Mesenchymal stem cell (in vitro differentiated cells and primary cell): ENCODE results near the gene AKAP13.

Experiments
- DNase-seq: peaks from one replicate; pipeline ENCODE4 v3.0.0-alpha.2; 2013
- H2AFZ ChIP-seq: one replicate; pipeline ENCODE4 v1.6.1; 2013; ENCODE audit warnings: low read depth, mild to moderate bottlenecking, control low read depth, inconsistent platforms, low read length, moderate library complexity
- H2AK5ac ChIP-seq: 2 replicates; pipeline ENCODE4 v1.6.1; 2013; ENCODE audit warnings: low read length, moderate library complexity, mild to moderate bottlenecking, inconsistent platforms; ENCODE audit not compliant: severe bottlenecking
- H2BK120ac ChIP-seq: one replicate; pipeline ENCODE4 v1.6.1; 2013; ENCODE audit warnings: low read depth, mild to moderate bottlenecking, inconsistent platforms, low read length, moderate library complexity
- H2BK12ac ChIP-seq, 2 experiments: one replicate each; pipeline ENCODE4 v1.6.1; 2013; ENCODE audit warnings: inconsistent platforms in 2 of 2, low read length in 2 of 2, mild to moderate bottlenecking in 2 of 2, moderate library complexity in 2 of 2, control low read depth in 1 of 2
- H2BK15ac ChIP-seq: one replicate; pipeline ENCODE4 v1.6.1; 2013; ENCODE audit warnings: mild to moderate bottlenecking, low read depth, inconsistent platforms; ENCODE audit not compliant: poor library complexity, severe bottlenecking
- H2BK5ac ChIP-seq: 2 replicates; pipeline ENCODE4 v1.6.1; 2013; ENCODE audit warnings: low read depth, mild to moderate bottlenecking, low read length, control low read depth, inconsistent platforms; ENCODE audit not compliant: poor library complexity, severe bottlenecking
- H3K14ac ChIP-seq, 2 experiments: one replicate each; pipeline ENCODE4 v1.6.1; 2013; ENCODE audit warnings: inconsistent platforms in 2 of 2, low read length in 2 of 2, control low read depth in 1 of 2, mild to moderate bottlenecking in 1 of 2, moderate library complexity in 1 of 2
- H3K18ac ChIP-seq, 2 experiments: one replicate each; pipeline ENCODE4 v1.6.1; 2013; ENCODE audit warnings: inconsistent platforms in 2 of 2, low read length in 2 of 2, control low read depth in 1 of 2, low read depth in 1 of 2, mild to moderate bottlenecking in 1 of 2
- H3K23ac ChIP-seq, 2 experiments: one replicate each; pipeline ENCODE4 v1.6.1; 2013; ENCODE audit warnings: inconsistent platforms in 2 of 2, low read length in 2 of 2, mild to moderate bottlenecking in 2 of 2, moderate library complexity in 2 of 2, control low read depth in 1 of 2
- H3K27ac ChIP-seq: 2 replicates; pipeline ENCODE4 v1.5.1; 2013; ENCODE audit warnings: mild to moderate bottlenecking, moderate library complexity, low read length, control low read depth, inconsistent platforms; ENCODE audit not compliant: poor library complexity, severe bottlenecking
- H3K27me3 ChIP-seq, 2 experiments: 2 replicates each; pipeline versions ENCODE4 v1.6.1 to v1.7.0; 2013; ENCODE audit warnings: low read length in 2 of 2, mild to moderate bottlenecking in 2 of 2, moderate library complexity in 2 of 2, control low read depth in 1 of 2, inconsistent platforms in 1 of 2; ENCODE audit not compliant: control insufficient read depth in 1 of 2, insufficient read depth in 1 of 2
- H3K36me3 ChIP-seq, 2 experiments: 2 replicates each; pipeline versions ENCODE4 v1.6.1 to v1.7.0; 2013; ENCODE audit warnings: low read length in 2 of 2, control low read depth in 1 of 2, inconsistent platforms in 1 of 2, low read depth in 1 of 2, mild to moderate bottlenecking in 1 of 2; ENCODE audit not compliant: insufficient read depth in 2 of 2, control insufficient read depth in 1 of 2
- H3K4ac ChIP-seq, 2 experiments: one replicate each; pipeline ENCODE4 v1.6.1; 2013; ENCODE audit warnings: inconsistent platforms in 2 of 2, low read length in 2 of 2, mild to moderate bottlenecking in 2 of 2, moderate library complexity in 2 of 2, control low read depth in 1 of 2, low read depth in 1 of 2
- H3K4me1 ChIP-seq: 2 replicates; pipeline ENCODE4 v1.6.1; 2013; ENCODE audit warnings: low read depth, low read length, control low read depth; ENCODE audit not compliant: control insufficient read depth, insufficient read depth
- H3K4me2 ChIP-seq: 2 replicates; pipeline ENCODE4 v1.6.1; 2013; ENCODE audit warnings: low read length, mild to moderate bottlenecking, inconsistent platforms; ENCODE audit not compliant: poor library complexity, severe bottlenecking
- H3K4me3 ChIP-seq, 2 experiments: 2 replicates each; pipeline versions ENCODE4 v1.5.1 to v1.7.0; 2013; ENCODE audit warnings: low read length in 2 of 2, mild to moderate bottlenecking in 2 of 2, control low read depth in 1 of 2, low read depth in 1 of 2; ENCODE audit not compliant: insufficient read depth in 1 of 2
- H3K79me1 ChIP-seq: replicated peaks from 2 replicates; pipeline ENCODE4 v1.6.1; 2013; ENCODE audit warnings: mild to moderate bottlenecking, control low read depth, low read length, inconsistent platforms; ENCODE audit not compliant: poor library complexity, severe bottlenecking
- H3K9ac ChIP-seq: 2 replicates; pipeline ENCODE4 v1.7.0; 2013; ENCODE audit warnings: mild to moderate bottlenecking, low read length, moderate library complexity
- H3K9me3 ChIP-seq: 2 replicates; pipeline ENCODE4 v1.7.0; 2013; ENCODE audit warnings: mild to moderate bottlenecking, low read length; ENCODE audit not compliant: control insufficient read depth
- H4K8ac ChIP-seq: one replicate; pipeline ENCODE4 v1.6.1; 2013; ENCODE audit warnings: inconsistent platforms, mild to moderate bottlenecking, low read length, moderate library complexity
- H4K91ac ChIP-seq: one replicate; pipeline ENCODE4 v1.6.1; 2013; ENCODE audit warnings: mild to moderate bottlenecking, low read length, inconsistent platforms
- WGBS: methylation state at CpG from one replicate; pipeline ENCODE4 v1.1.7; 2013; ENCODE audit warnings: mixed read lengths; 5-methylcytosine and 5-hydroxymethylcytosine counted together

The AKAP13 gene

DNA sequence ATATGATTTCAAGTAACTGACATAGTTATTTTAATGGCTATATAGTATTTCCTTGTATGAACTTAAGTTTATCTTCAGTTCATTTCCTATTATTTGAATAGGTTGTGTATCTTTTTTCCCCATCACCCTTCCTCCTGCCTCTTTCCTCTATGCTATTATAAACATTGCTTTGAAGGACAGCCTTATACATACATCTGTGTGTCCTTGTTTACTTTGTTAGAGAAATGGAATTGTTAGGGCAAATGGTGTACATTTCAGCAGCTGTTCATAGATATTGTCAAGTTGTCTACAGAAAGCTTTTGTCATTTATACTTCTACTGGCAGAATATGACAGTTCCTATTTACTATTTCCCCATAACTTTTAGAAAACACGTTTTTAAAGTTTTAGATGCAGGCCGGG is 18.4 kb downstream of the AKAP13 start:
- no peak overlapping the region for H3K4me2 ChIP-seq
- no peak overlapping the region for H2BK12ac ChIP-seq
- H3K9ac ChIP-seq: no peak overlapping the region
- DNase-seq: no peak
- H3K4me1 ChIP-seq: peaks cover 1% of the 10 kb centered on the region
- no peak overlapping the region for H2BK15ac ChIP-seq
- H3K4ac ChIP-seq: no peak overlapping the region
- H2BK120ac ChIP-seq: no peak overlapping the region
- no peaks in the 10 kb centered on the region for H3K9me3 ChIP-seq
- no peaks in the 10 kb centered on the region for H3K36me3 ChIP-seq
- no peak overlapping the region for H4K8ac ChIP-seq
- WGBS: 90% methylated on average over 1 of the region's 2 CpGs
- H3K4me3 ChIP-seq: no peak overlapping the region
- H3K23ac ChIP-seq: no peak overlapping the region
- no peak overlapping the region for H4K91ac ChIP-seq
- H3K27ac ChIP-seq: no peak overlapping the region
- H3K14ac ChIP-seq: no peak overlapping the region
- H3K79me1 ChIP-seq: no peaks in the 10 kb centered on the region
- no peaks in the 10 kb centered on the region for H3K27me3 ChIP-seq
- no peak overlapping the region for H2BK5ac ChIP-seq
- no peak overlapping the region for H3K18ac ChIP-seq
- H2AK5ac ChIP-seq: no peak overlapping the region
- H2AFZ ChIP-seq: no peak overlapping the region

DNA sequence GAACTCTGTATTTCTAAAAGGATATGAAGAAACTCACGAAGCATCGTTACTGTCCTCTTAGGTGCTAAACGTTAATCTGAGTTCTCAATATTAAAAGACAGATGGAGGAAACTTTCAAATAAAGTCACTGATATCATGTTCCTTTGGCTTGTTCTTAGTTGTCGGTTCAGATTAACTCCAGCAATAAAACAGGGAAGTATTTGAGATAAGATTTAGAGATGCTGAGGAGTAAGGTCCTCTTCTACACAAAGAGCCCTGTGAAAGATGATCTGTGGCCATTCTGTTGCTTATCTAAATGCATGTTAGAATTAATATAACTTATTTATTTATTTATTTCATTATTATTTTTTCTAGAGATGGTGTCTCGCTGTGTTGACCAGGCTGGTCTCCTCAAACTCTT is 19.2 kb downstream of the AKAP13 start:
- H2AFZ ChIP-seq: no peak overlapping the region
- no peak overlapping the region for H3K14ac ChIP-seq
- no peak overlapping the region for H2BK120ac ChIP-seq
- H3K27me3 ChIP-seq: no peaks in the 10 kb centered on the region
- H4K8ac ChIP-seq: no peak overlapping the region
- WGBS: 91% methylated on average over 5 of the region's 5 CpGs
- no peak overlapping the region for H3K4ac ChIP-seq
- H3K27ac ChIP-seq: no peak overlapping the region
- H3K18ac ChIP-seq: no peak overlapping the region
- H2BK15ac ChIP-seq: no peak overlapping the region
- no peak overlapping the region for H3K23ac ChIP-seq
- no peaks in the 10 kb centered on the region for H3K9me3 ChIP-seq
- no peaks in the 10 kb centered on the region for H3K36me3 ChIP-seq
- H3K9ac ChIP-seq: no peak overlapping the region
- H4K91ac ChIP-seq: no peak overlapping the region
- no peak overlapping the region for H2BK5ac ChIP-seq
- H3K79me1 ChIP-seq: no peaks in the 10 kb centered on the region
- no peak overlapping the region for H3K4me2 ChIP-seq
- H3K4me1 ChIP-seq: peaks cover 1% of the 10 kb centered on the region
- no peak overlapping the region for H2AK5ac ChIP-seq
- no peak overlapping the region for H3K4me3 ChIP-seq
- H2BK12ac ChIP-seq: no peak overlapping the region
- no peak for DNase-seq

DNA sequence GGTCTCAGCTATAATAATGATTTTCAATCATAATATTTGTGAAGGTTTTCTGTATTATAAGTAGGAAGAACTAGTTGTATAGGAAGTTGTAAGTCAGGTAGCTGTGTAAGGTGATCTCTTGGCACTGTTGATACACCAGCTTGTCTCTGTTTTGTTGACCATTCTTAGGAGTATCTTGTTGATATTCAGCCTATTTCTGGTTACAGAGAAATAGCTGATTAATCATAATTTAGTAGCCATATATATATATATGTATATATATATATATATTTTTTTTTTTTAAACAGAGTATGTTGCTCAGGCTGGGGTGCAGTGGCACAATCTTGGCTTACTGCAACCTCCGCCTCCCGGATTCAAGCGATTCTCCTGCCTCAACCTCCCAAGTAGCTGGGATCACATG is 20.2 kb downstream of the AKAP13 start:
- Histone ChIP-seq H2AK5ac (no peak overlapping the region), H4K91ac (no peak overlapping the region), H3K79me1 (no peaks in the 10 kb centered on the region), H3K27me3 (no peaks in the 10 kb centered on the region), H3K18ac (no peak overlapping the region), H3K4me2 (no peak overlapping the region), H3K9me3 (no peaks in the 10 kb centered on the region), H3K4me1 (peaks cover 1% of the 10 kb centered on the region), H3K14ac (no peak overlapping the region), H3K27ac (no peak overlapping the region), H3K9ac (no peak overlapping the region), H3K23ac (no peak overlapping the region), H3K4me3 (no peak overlapping the region), H4K8ac (no peak overlapping the region), H2BK12ac (no peak overlapping the region), H3K36me3 (no peaks in the 10 kb centered on the region), H2BK15ac (no peak overlapping the region), H3K4ac (no peak overlapping the region), H2AFZ (no peak overlapping the region), H2BK120ac (no peak overlapping the region), H2BK5ac (no peak overlapping the region)
- 100% methylated on average over 3 of the region's 3 CpGs for WGBS
- no peak for DNase-seq

- H3K36me3 ChIP-seq: no peaks in the 10 kb centered on the region
- no peak overlapping the region for H4K8ac ChIP-seq
- WGBS: 98% methylated on average over 4 of the region's 4 CpGs
- H3K4me2 ChIP-seq: no peak overlapping the region
- no peak overlapping the region for H3K4me3 ChIP-seq
- H3K27ac ChIP-seq: no peak overlapping the region
- no peak for DNase-seq
- no peaks in the 10 kb centered on the region for H3K9me3 ChIP-seq
- no peak overlapping the region for H2AFZ ChIP-seq
- no peak overlapping the region for H2AK5ac ChIP-seq
- no peak overlapping the region for H3K18ac ChIP-seq
- no peak overlapping the region for H2BK120ac ChIP-seq
- no peak overlapping the region for H3K14ac ChIP-seq
- no peak overlapping the region for H3K9ac ChIP-seq
- no peaks in the 10 kb centered on the region for H3K79me1 ChIP-seq
- H2BK5ac ChIP-seq: no peak overlapping the region
- H4K91ac ChIP-seq: no peak overlapping the region
- H3K23ac ChIP-seq: no peak overlapping the region
- H3K4me1 ChIP-seq: peaks cover 3% of the 10 kb centered on the region
- no peaks in the 10 kb centered on the region for H3K27me3 ChIP-seq
- no peak overlapping the region for H2BK12ac ChIP-seq
- no peak overlapping the region for H2BK15ac ChIP-seq
- no peak overlapping the region for H3K4ac ChIP-seq
Measured at GRCh38 chr15:85401108-85401774, 20.8 kb downstream of the AKAP13 start.
